HUES64 (cell line): Measurements from ENCODE around the gene BCAS3.
"Not testable (repeated sequence)": the region's sequence is repeated elsewhere in the genome, so short reads cannot be mapped to it uniquely, and the experiment has no call there.

ENCODE experiments used
- H3K27ac ChIP-seq: 2 replicates; pipeline ENCODE4 v1.7.0; 2013; ENCODE audit warnings: low read depth, low read length, inconsistent platforms
- H3K27me3 ChIP-seq: 2 replicates; pipeline ENCODE4 v1.6.1; 2013; ENCODE audit warnings: mild to moderate bottlenecking, low read length; ENCODE audit not compliant: insufficient read depth
- H3K36me3 ChIP-seq: 2 replicates; pipeline ENCODE4 v1.6.1; 2013; ENCODE audit warnings: mild to moderate bottlenecking, low read length; ENCODE audit not compliant: insufficient read depth
- H3K4me1 ChIP-seq: 2 replicates; pipeline ENCODE4 v1.6.1; 2013; ENCODE audit warnings: mild to moderate bottlenecking, low read length, moderate library complexity; ENCODE audit not compliant: insufficient read depth
- H3K4me3 ChIP-seq: 2 replicates; pipeline ENCODE4 v1.5.1; 2013; ENCODE audit warnings: mild to moderate bottlenecking, low read length, moderate library complexity
- H3K9ac ChIP-seq: 2 replicates; pipeline ENCODE4 v1.6.1; 2013; ENCODE audit warnings: mild to moderate bottlenecking, low read depth, low read length
- H3K9me3 ChIP-seq: 2 replicates; pipeline ENCODE4 v1.6.1; 2013; ENCODE audit warnings: low read depth, low read length; ENCODE audit not compliant: insufficient read depth
- WGBS: fragments of 150-250, 120-280 bp; methylation state at CpG from one replicate; pipeline ENCODE4 v1.1.7; 2013; ENCODE audit warnings: missing lambda C conversion rate; 5-methylcytosine and 5-hydroxymethylcytosine counted together

Gene BCAS3

DNA sequence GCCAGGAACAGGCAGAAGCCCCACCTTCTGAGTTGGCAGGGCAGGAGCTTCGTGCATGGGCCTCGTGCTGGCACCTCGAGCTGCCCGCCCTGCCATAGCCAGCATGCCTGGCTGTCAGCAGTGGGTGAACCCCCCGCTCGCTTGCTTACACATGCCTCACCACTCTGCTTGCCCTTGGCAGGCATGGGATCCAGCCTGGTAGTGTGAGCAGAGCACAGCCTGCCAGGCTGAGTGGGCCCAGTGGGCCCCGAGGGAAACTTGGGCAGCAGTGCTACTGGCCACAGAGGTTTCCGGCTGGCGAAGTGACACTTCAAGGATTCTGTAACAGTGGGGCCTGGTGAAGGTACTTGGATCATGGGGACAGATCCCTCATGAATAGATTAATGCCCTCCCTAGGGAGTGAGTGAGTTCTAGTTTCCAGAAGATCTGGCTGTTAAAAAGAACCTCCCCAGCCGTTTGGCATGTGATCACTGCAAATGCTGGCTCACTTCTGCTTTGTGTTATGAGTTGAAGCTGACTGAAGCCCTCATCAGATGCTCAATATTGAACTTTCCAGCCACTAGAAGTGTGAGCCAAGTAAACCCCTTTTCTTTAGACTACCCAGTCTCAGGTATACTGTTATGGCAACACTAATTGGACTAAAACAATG is 114.7 kb downstream of the BCAS3 start:
- H3K27ac ChIP-seq: no peak overlapping the region
- H3K9me3 ChIP-seq: no peaks in the 10 kb centered on the region
- H3K4me1 ChIP-seq: no peaks in the 10 kb centered on the region
- 93% methylated on average over 10 of the region's 10 CpGs for WGBS
- no peaks in the 10 kb centered on the region for H3K27me3 ChIP-seq
- no peaks in the 10 kb centered on the region for H3K36me3 ChIP-seq
- no peak overlapping the region for H3K4me3 ChIP-seq
- H3K9ac ChIP-seq: no peak overlapping the region

DNA sequence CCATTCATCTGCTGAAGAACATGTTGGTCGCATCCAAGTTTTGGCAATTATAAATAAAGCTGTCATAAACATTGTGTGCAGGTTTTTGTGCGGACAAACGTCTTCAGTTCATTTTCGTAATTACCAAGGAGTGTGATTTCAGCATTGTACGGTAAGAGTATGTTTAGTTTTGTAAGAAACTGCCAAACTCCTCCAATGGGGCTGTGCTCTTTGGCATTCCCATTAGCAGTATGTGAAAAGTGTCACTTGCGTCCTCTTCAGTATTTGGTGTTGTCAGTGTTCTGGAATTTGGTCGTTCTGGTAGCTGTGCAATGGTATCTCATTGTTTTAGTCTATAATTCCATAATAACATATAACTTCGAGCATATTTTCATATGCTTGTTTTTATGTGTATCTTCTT is 120.9 kb downstream of the BCAS3 start:
- Histone ChIP-seq H3K27me3 (no peaks in the 10 kb centered on the region), H3K9me3 (no peaks in the 10 kb centered on the region), H3K4me3 (no peak overlapping the region), H3K36me3 (no peaks in the 10 kb centered on the region), H3K4me1 (no peaks in the 10 kb centered on the region), H3K27ac (no peak overlapping the region), H3K9ac (no peak overlapping the region)
- 94% methylated on average over 6 of the region's 8 CpGs for WGBS

DNA sequence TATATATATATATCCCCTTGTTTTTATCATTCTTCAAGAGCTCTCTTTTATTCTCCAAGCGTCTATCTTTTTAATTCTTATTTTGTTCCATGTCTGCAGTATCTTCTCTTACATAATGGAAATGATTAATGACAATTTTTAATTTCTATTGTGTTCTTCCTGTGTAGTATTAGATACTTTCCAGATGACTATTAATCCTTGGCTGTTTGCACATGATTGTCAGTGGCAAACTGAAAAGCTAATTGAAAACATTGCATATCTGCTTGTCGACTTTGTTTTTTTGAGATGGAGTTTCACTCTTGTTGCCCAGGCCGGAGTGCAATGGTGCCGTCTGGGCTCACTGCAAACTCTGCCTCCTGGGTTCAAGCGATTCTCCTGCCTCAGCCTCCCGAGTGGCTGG is 124.7 kb downstream of the BCAS3 start:
- H3K27ac ChIP-seq: no peak overlapping the region

DNA sequence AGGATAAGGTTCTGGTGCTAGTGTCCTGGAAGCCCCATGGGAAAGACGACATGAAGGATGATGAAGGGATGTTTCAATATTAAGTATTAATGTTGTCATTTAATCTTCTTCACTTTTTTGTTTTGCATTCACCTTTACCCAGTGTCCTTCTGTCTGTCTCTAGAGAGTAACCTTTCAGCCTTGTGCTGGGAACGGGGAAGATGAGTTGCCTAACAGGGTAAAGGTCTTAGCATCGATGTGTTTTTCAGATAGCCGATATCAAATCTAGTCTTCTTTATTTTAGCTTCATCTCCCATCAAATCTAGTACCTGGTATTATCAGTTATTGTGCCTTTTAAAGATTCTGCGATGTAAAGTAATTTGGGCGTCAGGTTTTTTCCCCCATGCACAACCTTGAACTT is 125.4 kb downstream of the BCAS3 start:
- H3K4me3 ChIP-seq: no peak overlapping the region
- no peaks in the 10 kb centered on the region for H3K27me3 ChIP-seq
- H3K9ac ChIP-seq: no peak overlapping the region
- no peaks in the 10 kb centered on the region for H3K9me3 ChIP-seq
- H3K27ac ChIP-seq: no peak overlapping the region
- no peaks in the 10 kb centered on the region for H3K4me1 ChIP-seq
- WGBS: 95% methylated on average over 6 of the region's 6 CpGs
- no peaks in the 10 kb centered on the region for H3K36me3 ChIP-seq

More for the DNA sequence above, 124.7 kb downstream of the BCAS3 start:
- Histone ChIP-seq H3K4me3 (no peak overlapping the region), H3K9ac (no peak overlapping the region), H3K36me3 (no peaks in the 10 kb centered on the region), H3K27me3 (no peaks in the 10 kb centered on the region), H3K4me1 (no peaks in the 10 kb centered on the region), H3K9me3 (no peaks in the 10 kb centered on the region)
- WGBS: 98% methylated on average over 5 of the region's 6 CpGs

DNA sequence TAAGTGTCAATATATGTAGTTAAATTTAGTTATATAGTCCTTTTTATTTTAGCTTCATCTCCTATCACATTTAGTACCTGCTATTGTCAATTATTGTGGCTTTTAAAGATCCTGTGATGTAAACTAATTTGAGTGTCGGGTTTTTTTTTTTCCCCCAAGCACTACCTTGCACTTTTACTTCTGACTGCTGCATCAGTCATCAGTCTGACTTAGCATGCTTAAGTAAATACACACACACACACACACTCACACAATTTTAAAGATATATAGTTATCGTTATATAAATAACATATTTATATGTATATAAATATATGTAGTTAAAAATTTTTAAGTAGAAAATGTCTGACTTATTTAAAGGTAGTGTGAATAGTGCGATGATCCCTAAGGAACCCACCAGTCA is 127.2 kb downstream of the BCAS3 start:
- H3K4me1 ChIP-seq: no peaks in the 10 kb centered on the region; the same call in 1 of the 2 replicates
- no peaks in the 10 kb centered on the region for H3K36me3 ChIP-seq
- no peak overlapping the region for H3K4me3 ChIP-seq
- H3K9me3 ChIP-seq: no peaks in the 10 kb centered on the region
- no peak overlapping the region for H3K9ac ChIP-seq
- 100% methylated on average over 2 of the region's 3 CpGs for WGBS
- no peak overlapping the region for H3K27ac ChIP-seq
- no peaks in the 10 kb centered on the region for H3K27me3 ChIP-seq

DNA sequence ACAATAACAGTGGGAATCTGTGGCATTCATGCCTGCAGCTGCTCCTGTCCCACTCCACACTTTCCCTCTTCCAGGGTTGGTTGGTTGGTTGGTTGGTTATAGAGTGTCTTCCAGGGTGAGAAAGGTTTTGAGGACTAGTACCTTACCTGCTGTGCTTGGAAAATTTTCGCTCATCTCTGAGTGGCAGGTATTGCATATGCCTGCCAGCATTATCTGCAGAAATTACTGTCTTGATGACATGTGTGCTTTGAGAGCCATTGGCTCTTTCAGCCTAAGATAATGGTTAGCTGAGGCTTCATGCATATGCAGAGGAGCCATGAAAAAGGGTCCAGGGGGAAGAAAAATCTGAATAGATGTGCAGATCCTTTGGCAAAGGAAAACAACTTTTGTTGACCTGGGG is 131.8 kb downstream of the BCAS3 start:
- H3K4me1 ChIP-seq: no peaks in the 10 kb centered on the region; the same call in 1 of the 2 replicates
- 91% methylated on average over 1 of the region's 1 CpG for WGBS
- H3K9ac ChIP-seq: no peak overlapping the region
- no peaks in the 10 kb centered on the region for H3K27me3 ChIP-seq
- H3K27ac ChIP-seq: no peak overlapping the region
- no peaks in the 10 kb centered on the region for H3K36me3 ChIP-seq
- H3K9me3 ChIP-seq: 0 out of 2 replicates have a peak, but pooled peaks cover 4% of the 10 kb centered on the region
- H3K4me3 ChIP-seq: no peak overlapping the region

DNA sequence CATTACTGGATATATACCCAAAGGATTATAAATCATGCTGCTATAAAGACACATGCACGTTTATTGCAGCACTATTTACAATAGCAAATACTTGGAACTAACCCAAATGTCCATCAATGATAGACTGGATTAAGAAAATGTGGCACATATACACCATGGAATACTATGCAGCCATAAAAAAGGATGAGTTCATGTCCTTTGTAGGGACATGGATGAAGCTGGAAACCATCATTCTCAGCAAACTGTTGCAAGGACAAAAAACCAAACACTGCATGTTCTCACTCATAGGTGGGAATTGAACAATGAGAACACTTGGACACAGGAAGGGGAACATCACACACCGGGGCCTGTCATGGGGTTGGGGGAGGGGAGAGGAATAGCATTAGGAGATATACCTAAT is 137.3 kb downstream of the BCAS3 start:
- H3K4me1 ChIP-seq, H3K36me3 ChIP-seq, H3K27ac ChIP-seq, H3K9ac ChIP-seq, H3K4me3 ChIP-seq, H3K27me3 ChIP-seq, H3K9me3 ChIP-seq: not testable (repeated sequence)
- 93% methylated on average over 2 of the region's 2 CpGs for WGBS

DNA sequence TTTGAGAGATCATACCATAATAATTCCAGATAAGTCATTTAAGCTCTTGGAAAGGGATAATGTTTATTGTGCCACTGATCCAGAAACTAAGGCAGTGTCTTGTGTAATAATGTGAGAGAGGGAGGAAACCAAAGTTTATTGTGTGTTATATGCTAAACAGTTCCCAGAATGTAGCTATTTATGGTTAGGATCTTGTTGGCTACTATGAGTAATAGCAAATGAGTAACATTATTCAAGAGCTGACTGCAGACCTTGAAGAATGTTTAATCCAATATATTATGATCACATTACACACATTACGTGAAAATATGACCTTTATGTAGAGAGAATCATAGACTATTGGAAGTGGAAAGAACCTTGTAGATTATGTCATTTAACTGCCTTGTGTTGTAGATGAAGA is 139.5 kb downstream of the BCAS3 start:
- H3K4me1 ChIP-seq: peaks cover 6% of the 10 kb centered on the region; the same call in 1 of the 2 replicates
- no peak overlapping the region for H3K9ac ChIP-seq
- no peaks in the 10 kb centered on the region for H3K27me3 ChIP-seq
- 0 out of 2 replicates have a peak, but pooled peaks cover 4% of the 10 kb centered on the region for H3K9me3 ChIP-seq
- 100% methylated on average over 1 of the region's 1 CpG for WGBS
- no peak overlapping the region for H3K4me3 ChIP-seq
- H3K36me3 ChIP-seq: no peaks in the 10 kb centered on the region
- no peak overlapping the region for H3K27ac ChIP-seq

DNA sequence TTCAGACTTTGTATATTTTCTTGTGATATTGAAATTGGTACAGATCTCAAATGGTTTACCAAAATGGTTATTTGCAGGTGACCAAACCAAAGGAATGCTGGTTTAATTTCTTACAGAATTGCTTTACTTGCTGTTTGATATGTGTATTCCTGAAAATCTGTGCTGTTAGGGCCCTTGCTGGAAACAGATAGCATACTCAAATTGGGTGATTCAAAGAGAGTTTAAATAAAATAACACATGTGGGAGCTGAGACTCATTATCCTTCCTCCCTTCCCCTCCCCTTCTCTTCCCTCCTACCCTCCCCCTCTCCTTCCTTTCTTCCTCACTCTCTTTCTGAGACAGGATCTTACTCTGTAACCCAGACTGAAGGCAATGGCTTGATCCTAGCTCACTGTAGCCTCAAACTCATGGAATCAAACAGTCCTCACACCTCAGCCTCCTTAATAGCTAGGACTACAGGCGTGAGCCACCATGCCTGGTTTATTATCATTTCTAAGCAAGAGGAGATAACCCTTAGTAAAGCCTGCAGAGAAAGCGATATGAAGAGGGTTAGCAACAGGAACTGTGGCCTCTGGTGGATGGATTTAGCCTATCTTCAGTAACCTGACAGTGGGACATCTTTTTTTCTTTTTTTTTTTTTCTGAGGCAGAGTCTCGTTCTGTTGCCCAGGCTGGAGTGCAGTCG is 141.9 kb downstream of the BCAS3 start:
- Histone ChIP-seq H3K4me3 (no peak overlapping the region), H3K9ac (no peak overlapping the region), H3K36me3 (no peaks in the 10 kb centered on the region), H3K9me3 (no peaks in the 10 kb centered on the region), H3K4me1 (peaks cover 6% of the 10 kb centered on the region; the same call in 1 of the 2 replicates), H3K27ac (no peak overlapping the region), H3K27me3 (no peaks in the 10 kb centered on the region)
- WGBS: 91% methylated on average over 4 of the region's 4 CpGs

DNA sequence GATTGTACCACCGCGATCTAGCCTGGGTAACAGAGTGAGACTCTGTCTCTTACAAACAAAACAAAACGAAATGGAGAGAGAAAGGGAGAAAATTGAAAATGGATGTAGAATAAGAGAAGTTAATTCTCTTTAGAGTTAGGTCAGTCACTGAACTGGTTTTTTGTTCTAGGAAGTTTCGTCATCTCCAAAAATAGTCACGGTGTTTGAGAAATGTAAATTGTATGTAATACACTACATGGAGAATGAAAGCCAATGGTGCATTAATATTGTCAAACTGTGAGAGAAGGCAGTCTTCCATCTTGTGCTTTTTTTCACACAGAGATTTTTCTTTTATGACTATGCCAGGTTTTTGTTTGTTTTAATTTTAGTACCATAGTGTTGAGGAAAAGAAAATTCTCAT is 145.9 kb downstream of the BCAS3 start:
- Histone ChIP-seq H3K4me3 (no peak overlapping the region), H3K9me3 (no peaks in the 10 kb centered on the region), H3K4me1 (peaks cover 6% of the 10 kb centered on the region; the same call in 1 of the 2 replicates), H3K27ac (no peak overlapping the region), H3K9ac (no peak overlapping the region), H3K36me3 (no peaks in the 10 kb centered on the region), H3K27me3 (no peaks in the 10 kb centered on the region)
- 94% methylated on average over 5 of the region's 5 CpGs for WGBS

DNA sequence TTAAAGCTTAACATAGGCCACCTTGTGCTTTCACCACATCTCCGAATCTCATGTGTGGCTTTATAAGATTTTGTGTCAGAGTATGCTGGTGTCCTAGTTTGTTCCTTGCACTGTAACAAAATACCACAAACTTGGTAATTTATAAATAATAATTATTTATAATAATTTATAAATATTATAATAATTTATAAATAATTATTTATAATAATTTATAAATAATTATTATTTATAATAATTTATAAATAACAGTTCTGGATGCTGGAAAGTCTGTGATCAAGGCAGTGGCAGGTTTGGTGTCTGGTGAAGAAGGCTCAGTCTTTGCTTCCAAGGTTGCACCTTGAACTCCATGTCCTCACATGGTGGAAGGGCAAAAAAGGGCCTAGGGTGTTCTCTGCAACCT is 147.7 kb downstream of the BCAS3 start:
- WGBS: 100% methylated on average over 1 of the region's 1 CpG
- no peaks in the 10 kb centered on the region for H3K9me3 ChIP-seq
- no peak overlapping the region for H3K9ac ChIP-seq
- no peak overlapping the region for H3K4me3 ChIP-seq
- H3K27ac ChIP-seq: no peak overlapping the region
- H3K27me3 ChIP-seq: no peaks in the 10 kb centered on the region
- H3K36me3 ChIP-seq: no peaks in the 10 kb centered on the region
- no peaks in the 10 kb centered on the region for H3K4me1 ChIP-seq
